SK-N-SH (cell line): Measurements from ENCODE around the gene CCDC154. TPM values are rescaled to one million over a fixed set of nuclear protein-coding genes. Genes with fewer than 3 reads are reported as not detected.

ENCODE experiments used
- CTCF ChIA-PET: fragments of 300-600, 350-600 bp; formaldehyde crosslinking; extraction: SDS; loops from one replicate; lab custom pipeline; 2021; lab: Yijun Ruan, JAX
- POLR2A ChIA-PET: fragments of 350-600 bp; sonication (Branson Sonifier 250); formaldehyde crosslinking; extraction: SDS; loops from one replicate; lab custom pipeline; 2020; ENCODE audit warnings: antibody characterized with exemption, inconsistent platforms; lab: Yijun Ruan, JAX
- DNase-seq: peaks from one replicate; pipeline ENCODE4 v3.0.0; 2012
- H2AFZ ChIP-seq: fragments of 200-600 bp; sonication (generic); 2 replicates; pipeline ENCODE4 v1.8.1; 2016; ENCODE audit warnings: antibody characterized with exemption, mild to moderate bottlenecking, low read depth
- H3F3A ChIP-seq: fragments of 200-600 bp; sonication (generic); replicated peaks from 2 replicates; pipeline ENCODE3; 2016; ENCODE audit warnings: antibody characterized with exemption, mild to moderate bottlenecking; ENCODE audit not compliant: insufficient read depth
- H3K27ac ChIP-seq, 2 experiments: fragments of 200-500 bp in 1 of 2; fragments of 200-600 bp in 1 of 2; sonication (Bioruptor generic) in 1 of 2; sonication (generic), shearing (Covaris generic) in 1 of 2; 2 replicates each; pipeline versions ENCODE4 v1.5.1 to v1.6.1; 2014 to 2016; ENCODE audit warnings: low read depth in 2 of 2, inconsistent platforms in 1 of 2, low read length in 1 of 2, mild to moderate bottlenecking in 1 of 2, mixed read lengths in 1 of 2
- H3K27me3 ChIP-seq: fragments of 200-600 bp; sonication (generic), shearing (Covaris generic); 2 replicates; pipeline ENCODE4 v1.6.1; 2016; ENCODE audit warnings: mixed run types; ENCODE audit not compliant: insufficient read depth
- H3K36me3 ChIP-seq, 2 experiments: fragments of 200-500 bp in 1 of 2; fragments of 200-600 bp in 1 of 2; sonication (Bioruptor generic) in 1 of 2; sonication (generic) in 1 of 2; replicated peaks in 1 of 2; 2 replicates each; pipeline versions ENCODE3 to v1.5.1; 2014 to 2016; ENCODE audit warnings: low read length in 1 of 2, mild to moderate bottlenecking in 1 of 2; ENCODE audit not compliant: insufficient read depth in 2 of 2, control insufficient read depth in 1 of 2
- H3K4me1 ChIP-seq, 2 experiments: fragments of 200-500 bp in 1 of 2; fragments of 200-600 bp in 1 of 2; sonication (Bioruptor generic) in 1 of 2; sonication (generic), shearing (Covaris generic) in 1 of 2; 2 replicates each; pipeline versions ENCODE4 v1.5.1 to v1.6.1; 2014 to 2016; ENCODE audit warnings: low read depth in 1 of 2, low read length in 1 of 2, mixed run types in 1 of 2; ENCODE audit not compliant: insufficient read depth in 2 of 2, control insufficient read depth in 1 of 2
- H3K4me2 ChIP-seq: fragments of 200-600 bp; sonication (generic), shearing (Covaris generic); 2 replicates; pipeline ENCODE4 v1.6.1; 2017; ENCODE audit warnings: mixed run types
- H3K4me3 ChIP-seq, 2 experiments: fragments of 200-500 bp in 1 of 2; fragments of 200-600 bp in 1 of 2; sonication (Bioruptor generic) in 1 of 2; sonication (generic), shearing (Covaris generic) in 1 of 2; 2 replicates each; pipeline versions ENCODE4 v1.5.1 to v1.8.1; 2014 to 2016; ENCODE audit warnings: low read depth in 2 of 2, inconsistent platforms in 1 of 2, low read length in 1 of 2, mild to moderate bottlenecking in 1 of 2, mixed read lengths in 1 of 2, moderate library complexity in 1 of 2
- H3K79me2 ChIP-seq: fragments of 200-600 bp; sonication (generic); 2 replicates; pipeline ENCODE4 v1.8.1; 2017; ENCODE audit warnings: mild to moderate bottlenecking; ENCODE audit not compliant: insufficient read depth
- H3K9ac ChIP-seq: fragments of 200-600 bp; sonication (generic); 2 replicates; pipeline ENCODE4 v1.6.1; 2017; ENCODE audit warnings: mixed run types
- H3K9me2 ChIP-seq: fragments of 200-600 bp; sonication (generic); 2 replicates; pipeline ENCODE4 v1.6.1; 2017; ENCODE audit warnings: mixed run types
- H3K9me3 ChIP-seq: fragments of 200-600 bp; sonication (generic); 2 replicates; pipeline ENCODE4 v1.6.1; 2017; ENCODE audit warnings: mixed run types, mild to moderate bottlenecking, moderate library complexity
- H4K20me1 ChIP-seq: fragments of 200-600 bp; sonication (generic); 2 replicates; pipeline ENCODE4 v1.6.1; 2017; ENCODE audit warnings: mild to moderate bottlenecking, mixed run types; ENCODE audit not compliant: insufficient read depth
- CHD2 ChIP-seq: fragments of 150-350 bp; IDR thresholded peaks from 2 replicates; pipeline ENCODE4 v1.6.1; 2018; ENCODE audit warnings: low read length; ENCODE audit not compliant: partially characterized antibody
- CTCF ChIP-seq: fragments of 200-600 bp; sonication (generic); IDR thresholded peaks from 2 replicates; pipeline ENCODE4 v1.6.1; 2017; ENCODE audit warnings: antibody characterized with exemption, mild to moderate bottlenecking, moderate library complexity
- EP300 ChIP-seq, 2 experiments: IDR thresholded peaks; 2 replicates each; pipeline versions ENCODE4 v1.4.0 to v1.6.1; 2012; ENCODE audit warnings: borderline replicate concordance in 1 of 2, low read depth in 1 of 2, low read length in 1 of 2
- FOXJ3 ChIP-seq: sonication (generic); formaldehyde crosslinking; IDR thresholded peaks from 2 replicates; pipeline ENCODE4 v1.5.1; 2020; ENCODE audit warnings: mild to moderate bottlenecking, missing genetic modification reagents
- MAX ChIP-seq: IDR thresholded peaks from 2 replicates; pipeline ENCODE4 v1.4.0; 2012; ENCODE audit warnings: low read depth
- MEF2A ChIP-seq: IDR thresholded peaks from 2 replicates; pipeline ENCODE4 v1.4.0; 2012; ENCODE audit warnings: low read depth, borderline replicate concordance
- NFIC ChIP-seq: IDR thresholded peaks from 2 replicates; pipeline ENCODE4 v1.4.0; 2012; ENCODE audit warnings: borderline replicate concordance
- RFX5 ChIP-seq: IDR thresholded peaks from 2 replicates; pipeline ENCODE4 v1.6.1; 2012; ENCODE audit warnings: mild to moderate bottlenecking, improper control_type of control experiment, low read length
- RXRA ChIP-seq: IDR thresholded peaks from 2 replicates; pipeline ENCODE4 v1.4.0; 2012; ENCODE audit warnings: low read depth, mild to moderate bottlenecking, borderline replicate concordance
- SIN3A ChIP-seq: IDR thresholded peaks from 2 replicates; pipeline ENCODE4 v1.6.1; 2012; ENCODE audit warnings: low read depth, mild to moderate bottlenecking, low read length, moderate library complexity, borderline replicate concordance
- SMC3 ChIP-seq: IDR thresholded peaks from 2 replicates; pipeline ENCODE4 v1.6.1; 2012; ENCODE audit warnings: low read depth, low read length, improper control_type of control experiment
- TEAD4 ChIP-seq: IDR thresholded peaks from 2 replicates; pipeline ENCODE4 v1.4.0; 2012; ENCODE audit warnings: mild to moderate bottlenecking, borderline replicate concordance; ENCODE audit not compliant: insufficient read depth
- USF2 ChIP-seq: fragments of 150-350 bp; IDR thresholded peaks from 2 replicates; pipeline ENCODE4 v1.6.1; 2017; ENCODE audit warnings: antibody characterized with exemption, low read length, low read depth, borderline replicate concordance
- YY1 ChIP-seq: IDR thresholded peaks from 2 replicates; pipeline ENCODE4 v1.4.0; 2012; ENCODE audit warnings: low read depth, mild to moderate bottlenecking
- ZBTB33 ChIP-seq: IDR thresholded peaks from 2 replicates; pipeline ENCODE4 v1.4.0; 2012; ENCODE audit warnings: low read depth, borderline replicate concordance
- WGBS: methylation state at CpG from one replicate; pipeline ENCODE4 v1.1.6; 2017; ENCODE audit warnings: low lambda C conversion rate; 5-methylcytosine and 5-hydroxymethylcytosine counted together
- polyA plus RNA-seq, 3 experiments: library from polyadenylated mRNA; depleted of rRNA; stranded (reverse); fragments of >200 nt; gene quantifications; 2 replicates each; pipeline ENCODE4 v1.2.3, GENCODE V29; 2012

The CCDC154 gene
- polyA plus RNA-seq, 1 of the 3 experiments (the other 2 are of a cell fraction) = 0.35 TPM

GRCh38 chr16:1460602-1461138, 16.3 kb upstream of the CCDC154 start:
- TF ChIP-seq TEAD4 (no peak), FOXJ3 (CRISPR knock-in tag) (no peak), EP300 (IDR thresholded peaks at IDR 0.05; ENCODE audit: borderline replicate concordance in 1 of 2, low read depth in 1 of 2, low read length in 1 of 2) (no peak), SMC3 (no peak)
- WGBS = 87% methylated on average over 7 of the region's 30 CpGs
- Histone ChIP-seq H3K9me2 (no peaks in the 10 kb centered on the region), H4K20me1 (no peaks in the 10 kb centered on the region; the same call in 1 of the 2 replicates), H2AFZ (no peak overlapping the region), H3K36me3 (peaks cover 0 to 24% of the 10 kb centered on the region in 2 experiments), H3K27me3 (no peaks in the 10 kb centered on the region), H3K79me2 (no peaks in the 10 kb centered on the region; the same call in 1 of the 2 replicates), H3K4me3 (no peak overlapping the region), H3K27ac (no peak overlapping the region), H3K9ac (no peak overlapping the region), H3K4me2 (no peak overlapping the region), H3K9me3 (no peaks in the 10 kb centered on the region), H3F3A (no peaks in the 10 kb centered on the region), H3K4me1 (no peaks in the 10 kb centered on the region)
- ChIA-PET POLR2A (no interaction called here), CTCF (no interaction called here)
- DNase-seq = no peak

- WGBS = 91% methylated on average over 7 of the region's 10 CpGs
- POLR2A ChIA-PET = no interaction called here
Measured at GRCh38 chr16:1459967-1460366, 15.6 kb upstream of the CCDC154 start.

GRCh38 chr16:1458977-1459341, 14.6 kb upstream of the CCDC154 start:
- Histone ChIP-seq H3K27ac (no peak overlapping the region), H2AFZ (no peak overlapping the region), H3K4me2 (no peak overlapping the region), H3K4me3 (no peak overlapping the region), H3K36me3 (peaks cover 0 to 36% of the 10 kb centered on the region in 2 experiments), H3K27me3 (no peaks in the 10 kb centered on the region), H3F3A (no peaks in the 10 kb centered on the region), H3K9ac (no peak overlapping the region), H4K20me1 (no peaks in the 10 kb centered on the region), H3K9me3 (no peaks in the 10 kb centered on the region), H3K4me1 (no peaks in the 10 kb centered on the region), H3K9me2 (no peaks in the 10 kb centered on the region), H3K79me2 (no peaks in the 10 kb centered on the region)
- CTCF ChIA-PET = interaction anchor here (0.7 kb wide), 1 partner anchor 42 kb away, joined by 3 read pairs; no protein-coding TSS in a partner anchor
- DNase-seq = no peak
- WGBS = 94% methylated on average over 9 of the region's 14 CpGs
- POLR2A ChIA-PET = interaction anchor here (0.7 kb wide), 1 partner anchor 51 kb away, joined by 3 read pairs; no protein-coding TSS in a partner anchor
- TF ChIP-seq EP300 (IDR thresholded peaks at IDR 0.05; ENCODE audit: borderline replicate concordance in 1 of 2, low read depth in 1 of 2, low read length in 1 of 2) (no peak), TEAD4 (no peak), YY1 (no peak), MAX (no peak), RXRA (no peak), SIN3A (no peak), CTCF (no peak), ZBTB33 (no peak)

More at GRCh38 chr16:1459967-1460366, 15.6 kb upstream of the CCDC154 start:
- CTCF ChIA-PET = no interaction called here
- no peaks in the 10 kb centered on the region for H3K27me3 ChIP-seq
- H3K4me1 ChIP-seq = no peaks in the 10 kb centered on the region
- no peaks in the 10 kb centered on the region for H3K9me3 ChIP-seq
- no peaks in the 10 kb centered on the region for H3K9me2 ChIP-seq
- H3K4me3 ChIP-seq = no peak overlapping the region
- no peak overlapping the region for H3K4me2 ChIP-seq
- no peak overlapping the region for H3K27ac ChIP-seq
- H3K9ac ChIP-seq = no peak overlapping the region
- no peak for TF ChIP-seq CHD2
- no peak for TF ChIP-seq NFIC
- TF ChIP-seq RFX5 = no peak
- TF ChIP-seq USF2 = no peak
- TF ChIP-seq MEF2A = no peak
- peaks cover 0 to 30% of the 10 kb centered on the region in 2 experiments for H3K36me3 ChIP-seq
- no peaks in the 10 kb centered on the region for H3F3A ChIP-seq
- H3K79me2 ChIP-seq = no peaks in the 10 kb centered on the region
- DNase-seq = no peak
- no peaks in the 10 kb centered on the region; the same call in 1 of the 2 replicates for H4K20me1 ChIP-seq
- no peak overlapping the region for H2AFZ ChIP-seq
